HEK293T (cell line): ENCODE measurements around the gene TCF19.

Experiments used
- CTCF ChIA-PET: fragments of 350-600 bp; formaldehyde crosslinking; extraction: SDS; loops from one replicate; lab custom pipeline; 2021; ENCODE audit warnings: antibody characterized with exemption, inconsistent platforms; lab: Yijun Ruan, JAX
- POLR2A ChIA-PET: fragments of 350-600 bp; formaldehyde crosslinking; extraction: SDS; loops from one replicate; lab custom pipeline; 2020; ENCODE audit warnings: antibody characterized with exemption, inconsistent platforms; lab: Yijun Ruan, JAX
- DNase-seq: peaks from one replicate; pipeline ENCODE4 v3.0.0; 2012; ENCODE audit warnings: mixed read lengths; ENCODE audit errors: extremely low spot score
- ARNT ChIP-seq: fragments of 450-650 bp; IDR thresholded peaks from 2 replicates; pipeline ENCODE4 v1.6.1; 2017; ENCODE audit warnings: mild to moderate bottlenecking
- BHLHE40 ChIP-seq: fragments of 450-650 bp; IDR thresholded peaks from 2 replicates; pipeline ENCODE4 v1.6.1; 2016; ENCODE audit warnings: mild to moderate bottlenecking, moderate library complexity, borderline replicate concordance
- CTBP1 ChIP-seq: fragments of 450-650 bp; IDR thresholded peaks from 2 replicates; pipeline ENCODE4 v1.6.1; 2016; ENCODE audit warnings: borderline replicate concordance
- ELF4 ChIP-seq: fragments of 450-650 bp; IDR thresholded peaks from 2 replicates; pipeline ENCODE4 v1.6.1; 2017; ENCODE audit warnings: antibody characterized with exemption
- FOXA1 ChIP-seq: fragments of 450-650 bp; IDR thresholded peaks from 2 replicates; pipeline ENCODE4 v1.6.1; 2016; ENCODE audit warnings: mild to moderate bottlenecking
- FOXK2 ChIP-seq: fragments of 450-650 bp; IDR thresholded peaks from 2 replicates; pipeline ENCODE4 v1.6.1; 2016; ENCODE audit warnings: mild to moderate bottlenecking
- FOXM1 ChIP-seq: fragments of 450-650 bp; IDR thresholded peaks from 2 replicates; pipeline ENCODE4 v1.6.1; 2017; ENCODE audit warnings: mild to moderate bottlenecking, borderline replicate concordance
- HDGF ChIP-seq: fragments of 450-650 bp; IDR thresholded peaks from 2 replicates; pipeline ENCODE4 v1.6.1; 2017; ENCODE audit warnings: antibody characterized with exemption, borderline replicate concordance
- L3MBTL2 ChIP-seq: fragments of 450-650 bp; conservative IDR thresholded peaks from 2 replicates; pipeline ENCODE4 v1.6.1; 2016; ENCODE audit warnings: mild to moderate bottlenecking
- LEF1 ChIP-seq: fragments of 450-650 bp; IDR thresholded peaks from 2 replicates; pipeline ENCODE4 v1.6.1; 2017; ENCODE audit warnings: mild to moderate bottlenecking, borderline replicate concordance
- NFRKB ChIP-seq: fragments of 450-650 bp; IDR thresholded peaks from 2 replicates; pipeline ENCODE4 v1.6.1; 2016; ENCODE audit warnings: mild to moderate bottlenecking, moderate library complexity
- SP1 ChIP-seq: fragments of 450-650 bp; IDR thresholded peaks from 2 replicates; pipeline ENCODE4 v1.6.1; 2017
- SUZ12 ChIP-seq: fragments of 450-650 bp; IDR thresholded peaks from 2 replicates; pipeline ENCODE4 v1.6.1; 2016; ENCODE audit warnings: mild to moderate bottlenecking
- TARDBP ChIP-seq: fragments of 450-650 bp; IDR thresholded peaks from 2 replicates; pipeline ENCODE4 v1.6.1; 2016
- ZNF384 ChIP-seq: fragments of 450-650 bp; IDR thresholded peaks from 2 replicates; pipeline ENCODE4 v1.6.1; 2016
- TF ChIP-seq, protein P1 (sequence below): fragments of 450-650 bp; IDR thresholded peaks from 2 replicates; pipeline ENCODE4 v1.6.1; 2016

Gene TCF19

DNA sequence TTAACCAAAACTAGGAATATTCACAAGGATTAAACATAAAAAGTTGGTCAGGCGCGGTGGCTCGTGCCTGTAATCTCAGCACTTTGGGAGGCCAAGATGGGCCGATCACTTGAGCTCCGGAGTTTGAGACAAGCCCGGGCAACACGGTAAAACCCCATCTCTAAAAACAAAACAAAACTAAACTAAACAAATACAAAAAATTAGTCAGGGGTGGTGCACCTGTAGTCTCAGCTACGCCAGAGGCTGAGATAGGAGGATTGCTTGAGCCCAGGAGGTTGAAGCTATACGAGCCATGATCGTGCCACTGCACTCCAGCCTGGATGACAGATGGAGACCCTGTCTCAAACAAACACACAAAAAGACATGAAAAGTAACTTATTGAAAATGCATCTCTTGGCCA lies 22.7 kb upstream of the TCF19 start:
- TF ChIP-seq FOXM1, result no peak
- TF ChIP-seq HDGF, result no peak
- TF ChIP-seq ARNT, result no peak
- TF ChIP-seq ZNF384, result no peak
- no peak for TF ChIP-seq NFRKB
- TF ChIP-seq TARDBP, result no peak
- TF ChIP-seq BHLHE40, result no peak
- TF ChIP-seq CTBP1, result no peak
- no peak for TF ChIP-seq LEF1
- no peak for TF ChIP-seq ELF4
- TF ChIP-seq, protein P1, sequence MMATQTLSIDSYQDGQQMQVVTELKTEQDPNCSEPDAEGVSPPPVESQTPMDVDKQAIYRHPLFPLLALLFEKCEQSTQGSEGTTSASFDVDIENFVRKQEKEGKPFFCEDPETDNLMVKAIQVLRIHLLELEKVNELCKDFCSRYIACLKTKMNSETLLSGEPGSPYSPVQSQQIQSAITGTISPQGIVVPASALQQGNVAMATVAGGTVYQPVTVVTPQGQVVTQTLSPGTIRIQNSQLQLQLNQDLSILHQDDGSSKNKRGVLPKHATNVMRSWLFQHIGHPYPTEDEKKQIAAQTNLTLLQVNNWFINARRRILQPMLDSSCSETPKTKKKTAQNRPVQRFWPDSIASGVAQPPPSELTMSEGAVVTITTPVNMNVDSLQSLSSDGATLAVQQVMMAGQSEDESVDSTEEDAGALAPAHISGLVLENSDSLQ, result no peak
- no peak for TF ChIP-seq FOXA1
- no peak for TF ChIP-seq SP1
- no peak for TF ChIP-seq FOXK2
- no peak for TF ChIP-seq SUZ12
- no peak for TF ChIP-seq L3MBTL2
- DNase-seq, result no peak
- ChIA-PET CTCF (interaction anchor here (0.6 kb wide), 1 partner anchor 48 kb away, joined by 3 read pairs; no protein-coding TSS in a partner anchor), POLR2A (no interaction called here)

DNA sequence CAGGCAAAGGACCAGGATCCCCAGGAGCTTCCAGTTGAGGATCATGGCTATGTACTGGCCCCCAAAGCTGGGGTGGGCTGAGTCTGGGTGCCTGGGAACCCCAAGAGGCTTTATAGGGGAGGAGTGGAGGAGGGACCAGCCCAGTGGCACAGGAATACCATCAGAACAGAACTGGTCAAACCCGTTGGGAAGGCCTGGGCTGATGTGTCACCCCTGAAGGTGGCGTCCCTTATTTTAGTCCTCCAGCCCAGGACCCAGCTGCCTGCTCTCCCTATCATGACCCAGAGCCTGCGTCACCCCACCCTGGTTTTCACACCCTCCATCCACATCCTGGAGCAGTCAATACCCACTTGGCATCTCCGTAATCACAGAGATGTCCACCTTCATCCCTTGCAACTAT lies 19.4 kb upstream of the TCF19 start, which contains the start of gene PSORS1C2:
TSS of gene PSORS1C2 (minus strand) at position 85 of the 400 bp plus-strand sequence. CDS start at position 45, 40 bp downstream.
- TF ChIP-seq, protein P1, result no peak
- TF ChIP-seq TARDBP (no peak), ARNT (no peak), CTBP1 (no peak), SUZ12 (no peak), HDGF (no peak), FOXM1 (no peak), ELF4 (no peak), FOXK2 (no peak), BHLHE40 (no peak), ZNF384 (no peak), LEF1 (no peak), SP1 (no peak), L3MBTL2 (no peak), NFRKB (no peak), FOXA1 (no peak)
- ChIA-PET CTCF (interaction anchor here (0.6 to 2.0 kb wide), 3 partner anchors 9 to 180 kb away, joined by 3 to 12 read pairs (median 4); no protein-coding TSS in a partner anchor), POLR2A (interaction anchor here (1.3 kb wide), 1 partner anchor 19 kb away, joined by 4 read pairs; the partner anchor contains the start of gene TCF19)
- DNase-seq, result no peak

DNA sequence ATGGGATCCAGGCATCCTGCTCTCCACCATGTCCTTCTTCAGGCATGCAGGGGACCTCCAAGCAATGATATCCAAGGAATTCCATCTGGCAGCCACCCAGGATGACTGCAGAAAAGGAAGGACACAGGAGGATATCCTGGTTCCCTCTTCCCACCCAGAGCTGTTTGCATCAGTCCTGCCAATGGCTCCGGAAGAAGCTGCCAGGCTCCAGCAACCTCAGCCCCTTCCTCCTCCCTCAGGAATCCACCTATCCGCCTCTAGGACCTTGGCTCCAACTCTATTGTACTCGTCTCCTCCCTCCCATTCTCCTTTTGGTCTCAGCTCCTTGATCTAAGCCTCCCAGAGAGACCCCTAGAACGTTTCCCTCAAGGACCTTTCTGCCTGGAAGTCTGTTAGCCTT lies 18.8 kb upstream of the TCF19 start:
- ChIA-PET POLR2A (interaction anchor here (1.3 kb wide), 1 partner anchor 19 kb away, joined by 4 read pairs; the partner anchor contains the start of gene TCF19), CTCF (interaction anchor here (0.6 to 1.2 kb wide), 2 partner anchors 9 to 181 kb away, joined by 3 to 4 read pairs; no protein-coding TSS in a partner anchor)
- no peak for DNase-seq
- TF ChIP-seq SUZ12 (no peak), CTBP1 (no peak), FOXK2 (no peak), BHLHE40 (no peak)

DNA sequence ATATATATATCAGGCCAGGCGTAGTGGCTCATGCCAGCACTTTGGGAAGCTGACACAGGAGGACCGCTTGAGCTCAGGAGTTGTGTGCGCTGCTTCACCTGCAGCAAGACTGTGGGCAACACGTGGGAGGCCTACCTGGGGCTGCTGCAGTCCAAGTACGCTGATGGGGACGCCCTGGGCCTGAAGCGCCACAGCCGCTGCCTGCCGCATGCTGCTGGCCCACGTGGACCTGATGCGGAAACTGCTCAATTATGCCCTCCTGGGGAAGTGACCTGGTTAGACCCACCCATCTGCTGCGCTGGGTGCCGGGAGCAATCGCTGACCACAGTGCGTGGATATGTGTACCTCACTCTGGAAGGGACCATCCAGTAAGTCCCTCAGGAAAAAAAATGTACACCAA lies 17.7 kb upstream of the TCF19 start:
- TF ChIP-seq SP1, result no peak
- DNase-seq, result no peak
- ChIA-PET POLR2A (interaction anchor here (1.6 kb wide), 1 partner anchor 11 kb away, joined by 4 read pairs; no protein-coding TSS in a partner anchor), CTCF (no interaction called here)

DNA sequence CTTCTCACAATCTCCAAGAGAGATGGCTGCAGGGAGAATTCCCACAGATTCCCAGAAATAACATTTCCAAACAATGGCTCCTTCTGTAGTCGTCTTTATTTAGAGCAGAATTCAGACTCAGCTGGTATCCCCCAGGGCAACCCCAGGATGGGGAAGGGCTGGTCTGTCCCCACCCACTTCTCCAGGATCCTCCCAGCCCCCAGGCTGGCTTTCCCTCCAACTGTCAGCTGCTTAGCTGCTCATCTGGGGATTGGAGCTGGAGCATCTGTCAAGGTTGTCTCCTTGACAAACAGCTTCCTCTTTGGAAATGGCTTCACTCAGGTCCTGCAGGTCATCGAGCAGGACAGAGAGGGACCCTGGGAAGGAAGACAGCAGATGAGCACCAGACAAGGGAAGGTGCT lies 16.0 kb upstream of the TCF19 start:
- POLR2A ChIA-PET, result interaction anchor here (0.8 to 1.6 kb wide), 3 partner anchors 14 to 18 kb away, joined by 4 to 9 read pairs (median 5); partner anchors contain the start of gene TCF19
- DNase-seq, result no peak
- CTCF ChIA-PET, result no interaction called here
- TF ChIP-seq ARNT (no peak), BHLHE40 (no peak), NFRKB (no peak)

DNA sequence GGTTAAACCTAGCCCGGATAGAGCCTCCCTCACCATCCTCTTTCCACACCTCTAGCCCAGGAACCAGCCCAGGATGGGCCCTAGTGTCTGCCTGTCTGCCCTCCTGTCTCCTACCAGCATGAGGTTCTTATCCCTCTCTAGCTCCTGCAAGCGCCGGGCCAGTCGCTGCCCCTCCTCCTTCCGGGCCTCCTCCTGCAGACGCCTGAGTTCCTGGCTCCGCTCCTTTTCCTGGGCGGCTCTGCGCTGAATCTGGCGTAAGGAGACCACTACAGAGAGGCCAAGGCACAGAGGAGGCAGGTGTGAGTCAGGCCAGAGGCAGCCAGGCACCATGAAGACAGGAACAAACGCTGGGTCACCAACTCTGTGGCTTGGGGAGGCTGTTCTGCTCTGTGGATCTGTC lies 15.2 kb upstream of the TCF19 start:
- TF ChIP-seq BHLHE40 (no peak), FOXM1 (no peak), ARNT (no peak), FOXK2 (no peak), L3MBTL2 (no peak), SUZ12 (no peak), ELF4 (no peak), LEF1 (no peak), FOXA1 (no peak), NFRKB (no peak), TARDBP (no peak), SP1 (no peak), HDGF (no peak), ZNF384 (no peak), CTBP1 (no peak)
- TF ChIP-seq, protein P1, result no peak
- ChIA-PET POLR2A (no interaction called here), CTCF (no interaction called here)
- DNase-seq, result no peak
